Neural progenitor cell (in vitro differentiated cells): ENCODE results near the gene TNIK.

Source experiments
- EZH2 ChIP-seq: fragments of 200-600 bp; sonication (generic); IDR thresholded peaks from 2 replicates; pipeline ENCODE4 v1.6.1; 2017; ENCODE audit warnings: antibody characterized with exemption, mild to moderate bottlenecking, moderate library complexity
- TF ChIP-seq, protein P1 (sequence below): fragments of 200-600 bp; sonication (generic); IDR thresholded peaks from 2 replicates; pipeline ENCODE4 v1.5.1; 2017; ENCODE audit warnings: antibody characterized with exemption, mild to moderate bottlenecking

GRCh38 chr3:171480526-171480925 is 20.3 kb upstream of the TNIK start:
- TF ChIP-seq, protein P1, sequence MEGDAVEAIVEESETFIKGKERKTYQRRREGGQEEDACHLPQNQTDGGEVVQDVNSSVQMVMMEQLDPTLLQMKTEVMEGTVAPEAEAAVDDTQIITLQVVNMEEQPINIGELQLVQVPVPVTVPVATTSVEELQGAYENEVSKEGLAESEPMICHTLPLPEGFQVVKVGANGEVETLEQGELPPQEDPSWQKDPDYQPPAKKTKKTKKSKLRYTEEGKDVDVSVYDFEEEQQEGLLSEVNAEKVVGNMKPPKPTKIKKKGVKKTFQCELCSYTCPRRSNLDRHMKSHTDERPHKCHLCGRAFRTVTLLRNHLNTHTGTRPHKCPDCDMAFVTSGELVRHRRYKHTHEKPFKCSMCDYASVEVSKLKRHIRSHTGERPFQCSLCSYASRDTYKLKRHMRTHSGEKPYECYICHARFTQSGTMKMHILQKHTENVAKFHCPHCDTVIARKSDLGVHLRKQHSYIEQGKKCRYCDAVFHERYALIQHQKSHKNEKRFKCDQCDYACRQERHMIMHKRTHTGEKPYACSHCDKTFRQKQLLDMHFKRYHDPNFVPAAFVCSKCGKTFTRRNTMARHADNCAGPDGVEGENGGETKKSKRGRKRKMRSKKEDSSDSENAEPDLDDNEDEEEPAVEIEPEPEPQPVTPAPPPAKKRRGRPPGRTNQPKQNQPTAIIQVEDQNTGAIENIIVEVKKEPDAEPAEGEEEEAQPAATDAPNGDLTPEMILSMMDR, result no peak
- no peak for TF ChIP-seq EZH2
